NB4 (cell line): ENCODE results near the gene C1RL.

Source experiments
- DNase-seq: peaks from one replicate; pipeline ENCODE4 v3.0.0; 2010; ENCODE audit warnings: low read depth
- H3K4me3 ChIP-seq: one replicate; pipeline ENCODE4 v1.5.1; 2011; ENCODE audit warnings: mild to moderate bottlenecking, low read depth, low read length, moderate library complexity
- CTCF ChIP-seq: IDR thresholded peaks from one replicate; pipeline ENCODE4 v1.5.1; 2012; ENCODE audit warnings: low read depth, low read length
- MAX ChIP-seq: IDR thresholded peaks from 2 replicates; pipeline ENCODE4 v1.6.1; 2011; ENCODE audit warnings: low read depth, low read length
- MYC ChIP-seq: IDR thresholded peaks from 2 replicates; pipeline ENCODE4 v1.6.1; 2011; ENCODE audit warnings: low read depth, low read length
- POLR2A ChIP-seq: IDR thresholded peaks from 2 replicates; pipeline ENCODE4 v1.6.1; 2011; ENCODE audit warnings: mild to moderate bottlenecking; ENCODE audit not compliant: insufficient read length; ENCODE audit errors: extremely low read depth

C1RL gene

GRCh38 chr12:7091171-7091570 is 17.8 kb downstream of the C1RL start:
- no peak for TF ChIP-seq CTCF
- TF ChIP-seq MYC, result no peak
- no peak for TF ChIP-seq MAX
- TF ChIP-seq POLR2A, result no peak
- no peak overlapping the region for H3K4me3 ChIP-seq
- no peak for DNase-seq

GRCh38 chr12:7090222-7090998 is 18.6 kb downstream of the C1RL start:
- TF ChIP-seq POLR2A (no peak), CTCF (no peak), MAX (no peak), MYC (no peak)
- H3K4me3 ChIP-seq, result no peak overlapping the region
- no peak for DNase-seq

- no peak for DNase-seq
- no peak overlapping the region for H3K4me3 ChIP-seq
- TF ChIP-seq CTCF (no peak), MYC (no peak), MAX (no peak)
Measured at GRCh38 chr12:7089196-7089871, 19.7 kb downstream of the C1RL start.

- TF ChIP-seq POLR2A (no peak), CTCF (no peak), MYC (no peak), MAX (no peak)
- no peak for DNase-seq
- no peak overlapping the region for H3K4me3 ChIP-seq
Measured at GRCh38 chr12:7083125-7083524, 25.9 kb downstream of the C1RL start.

GRCh38 chr12:7081037-7081436 is 28.0 kb downstream of the C1RL start:
- no peak overlapping the region for H3K4me3 ChIP-seq
- TF ChIP-seq MAX (no peak), CTCF (no peak), POLR2A (no peak), MYC (no peak)
- no peak for DNase-seq
